ENCODE data around the gene ANKRD44. TPM values are rescaled to one million over a fixed set of nuclear protein-coding genes. Genes with fewer than 3 reads are reported as not detected.

ANKRD44 gene
- total RNA-seq, 1 experiment from 2014 or later: 0.68 TPM

GRCh38 chr2:197278799-197279763 lies 31.5 kb downstream of the ANKRD44 start:
- no peaks in the 10 kb centered on the region for H3K27me3 Mint-ChIP-seq (ENCODE audit: low read depth)
- H3K36me3 Mint-ChIP-seq: no peaks in the 10 kb centered on the region
- POLR2A ChIA-PET: no interaction called here
- TF ChIP-seq NR1H2 (CRISPR knock-in tag; IDR thresholded peaks at IDR 0.05) (no peak), GABPB1 (CRISPR knock-in tag; IDR thresholded peaks at IDR 0.05) (no peak), ZNF219 (CRISPR knock-in tag; IDR thresholded peaks at IDR 0.05; ENCODE audit: borderline replicate concordance) (no peak), PREB (CRISPR knock-in tag; IDR thresholded peaks at IDR 0.05; ENCODE audit: borderline replicate concordance) (no peak), ZNF396 (CRISPR knock-in tag; IDR thresholded peaks at IDR 0.05; ENCODE audit: borderline replicate concordance) (no peak), FOXP1 (CRISPR knock-in tag; IDR thresholded peaks at IDR 0.05; ENCODE audit: borderline replicate concordance) (no peak), OVOL2 (CRISPR knock-in tag; IDR thresholded peaks at IDR 0.05; ENCODE audit: borderline replicate concordance) (no peak), HMGA2 (CRISPR knock-in tag; IDR thresholded peaks at IDR 0.05) (no peak), ZNF671 (CRISPR knock-in tag; IDR thresholded peaks at IDR 0.05) (no peak), CDX4 (CRISPR knock-in tag; IDR thresholded peaks at IDR 0.05; ENCODE audit: borderline replicate concordance) (no peak), JAZF1 (CRISPR knock-in tag; IDR thresholded peaks at IDR 0.05) (no peak)
- DNase-seq (ENCODE audit: low spot score): no peak
- CTCF ChIA-PET: no interaction called here
- no peak overlapping the region for H3K27ac Mint-ChIP-seq
- no peak for ATAC-seq
- H3K4me1 Mint-ChIP-seq: peaks cover 6% of the 10 kb centered on the region
- H3K9me3 Mint-ChIP-seq: no peaks in the 10 kb centered on the region
- no peak overlapping the region for H3K4me3 Mint-ChIP-seq

DNA sequence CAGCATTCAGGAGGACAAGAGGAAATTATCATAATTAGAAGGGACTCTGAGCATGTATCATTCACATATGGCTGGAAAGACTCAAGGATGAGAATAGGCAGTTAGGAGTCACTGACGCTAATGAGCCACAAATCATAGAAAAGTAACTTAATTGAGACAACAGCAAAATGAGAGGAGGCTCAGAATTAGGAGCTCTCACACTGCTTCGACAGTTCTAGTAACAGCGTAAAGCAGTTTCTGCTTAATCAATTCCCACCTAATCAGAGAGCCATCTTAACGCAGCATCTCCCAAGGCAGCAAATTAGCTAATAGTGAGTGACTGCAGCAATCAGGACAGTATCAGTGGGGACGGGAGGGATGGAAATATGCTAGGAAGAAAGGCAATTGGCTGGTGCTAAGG lies 32.8 kb downstream of the ANKRD44 start:
- ChIA-PET POLR2A (no interaction called here), CTCF (interaction anchor here (0.6 kb wide), 1 partner anchor 165 kb away, joined by 3 read pairs; no protein-coding TSS in a partner anchor)
- no peaks in the 10 kb centered on the region for H3K9me3 Mint-ChIP-seq
- H3K27me3 Mint-ChIP-seq (ENCODE audit: low read depth): no peaks in the 10 kb centered on the region
- peaks cover 6% of the 10 kb centered on the region for H3K4me1 Mint-ChIP-seq
- H3K36me3 Mint-ChIP-seq: no peaks in the 10 kb centered on the region
- no peak overlapping the region for H3K4me3 Mint-ChIP-seq
- TF ChIP-seq, protein P1, sequence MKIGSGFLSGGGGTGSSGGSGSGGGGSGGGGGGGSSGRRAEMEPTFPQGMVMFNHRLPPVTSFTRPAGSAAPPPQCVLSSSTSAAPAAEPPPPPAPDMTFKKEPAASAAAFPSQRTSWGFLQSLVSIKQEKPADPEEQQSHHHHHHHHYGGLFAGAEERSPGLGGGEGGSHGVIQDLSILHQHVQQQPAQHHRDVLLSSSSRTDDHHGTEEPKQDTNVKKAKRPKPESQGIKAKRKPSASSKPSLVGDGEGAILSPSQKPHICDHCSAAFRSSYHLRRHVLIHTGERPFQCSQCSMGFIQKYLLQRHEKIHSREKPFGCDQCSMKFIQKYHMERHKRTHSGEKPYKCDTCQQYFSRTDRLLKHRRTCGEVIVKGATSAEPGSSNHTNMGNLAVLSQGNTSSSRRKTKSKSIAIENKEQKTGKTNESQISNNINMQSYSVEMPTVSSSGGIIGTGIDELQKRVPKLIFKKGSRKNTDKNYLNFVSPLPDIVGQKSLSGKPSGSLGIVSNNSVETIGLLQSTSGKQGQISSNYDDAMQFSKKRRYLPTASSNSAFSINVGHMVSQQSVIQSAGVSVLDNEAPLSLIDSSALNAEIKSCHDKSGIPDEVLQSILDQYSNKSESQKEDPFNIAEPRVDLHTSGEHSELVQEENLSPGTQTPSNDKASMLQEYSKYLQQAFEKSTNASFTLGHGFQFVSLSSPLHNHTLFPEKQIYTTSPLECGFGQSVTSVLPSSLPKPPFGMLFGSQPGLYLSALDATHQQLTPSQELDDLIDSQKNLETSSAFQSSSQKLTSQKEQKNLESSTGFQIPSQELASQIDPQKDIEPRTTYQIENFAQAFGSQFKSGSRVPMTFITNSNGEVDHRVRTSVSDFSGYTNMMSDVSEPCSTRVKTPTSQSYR (CRISPR knock-in tag; IDR thresholded peaks at IDR 0.05): no peak
- TF ChIP-seq IRF2 (CRISPR knock-in tag; IDR thresholded peaks at IDR 0.05; ENCODE audit: borderline replicate concordance, low read depth) (no peak), CREM (CRISPR knock-in tag; IDR thresholded peaks at IDR 0.05) (no peak), ERG (CRISPR knock-in tag; IDR thresholded peaks at IDR 0.05) (no peak), MXD4 (CRISPR knock-in tag; IDR thresholded peaks at IDR 0.05; ENCODE audit: borderline replicate concordance) (no peak), NR3C1 (CRISPR knock-in tag; conservative IDR thresholded peaks at IDR 0.05; ENCODE audit: low read depth) (no peak), OVOL2 (CRISPR knock-in tag; IDR thresholded peaks at IDR 0.05; ENCODE audit: borderline replicate concordance) (no peak), ZSCAN18 (CRISPR knock-in tag; IDR thresholded peaks at IDR 0.05) (no peak), ZNF219 (CRISPR knock-in tag; IDR thresholded peaks at IDR 0.05; ENCODE audit: borderline replicate concordance) (no peak), TCF7 (CRISPR knock-in tag; IDR thresholded peaks at IDR 0.05; ENCODE audit: low read depth) (no peak), E2F1 (CRISPR knock-in tag; IDR thresholded peaks at IDR 0.05) (no peak), ZNF232 (CRISPR knock-in tag; IDR thresholded peaks at IDR 0.05) (no peak), GTF2I (CRISPR knock-in tag; conservative IDR thresholded peaks at IDR 0.05) (no peak)
- TF ChIP-seq, protein P2, sequence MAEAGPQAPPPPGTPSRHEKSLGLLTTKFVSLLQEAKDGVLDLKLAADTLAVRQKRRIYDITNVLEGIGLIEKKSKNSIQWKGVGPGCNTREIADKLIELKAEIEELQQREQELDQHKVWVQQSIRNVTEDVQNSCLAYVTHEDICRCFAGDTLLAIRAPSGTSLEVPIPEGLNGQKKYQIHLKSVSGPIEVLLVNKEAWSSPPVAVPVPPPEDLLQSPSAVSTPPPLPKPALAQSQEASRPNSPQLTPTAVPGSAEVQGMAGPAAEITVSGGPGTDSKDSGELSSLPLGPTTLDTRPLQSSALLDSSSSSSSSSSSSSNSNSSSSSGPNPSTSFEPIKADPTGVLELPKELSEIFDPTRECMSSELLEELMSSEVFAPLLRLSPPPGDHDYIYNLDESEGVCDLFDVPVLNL (CRISPR knock-in tag; IDR thresholded peaks at IDR 0.05; ENCODE audit: borderline replicate concordance, low read depth): no peak
- no peak overlapping the region for H3K27ac Mint-ChIP-seq
- ATAC-seq (no peak), DNase-seq (ENCODE audit: low spot score) (no peak)
